ENCODE results near the gene NTRK2. TPM values are rescaled to one million over a fixed set of nuclear protein-coding genes. Genes with fewer than 3 reads are reported as not detected.
A peak's percentile ranks its signal among the peaks of the same experiment; 100 is the strongest.

The NTRK2 gene
- total and polyA plus RNA-seq, 9 donors = 8.9 to 36.8 (median 20.3) TPM

GRCh38 chr9:84852617-84853301, 183.2 kb downstream of the NTRK2 start:
- no peaks in the 10 kb centered on the region for H3K36me3 ChIP-seq (ENCODE audit: control insufficient read depth, insufficient read depth, low read length)
- no peaks in the 10 kb centered on the region for H3K27me3 ChIP-seq (ENCODE audit: control insufficient read depth, insufficient read depth, low read length)
- no peaks in the 10 kb centered on the region for H3K9me3 ChIP-seq (replicated peaks; ENCODE audit: control insufficient read depth, low read depth, low read length)
- peak overlapping the region; percentile 57 for H3K27ac ChIP-seq (ENCODE audit: low read length)
- H3K4me1 ChIP-seq (ENCODE audit: control insufficient read depth, insufficient read depth, low read length) = peaks cover 15% of the 10 kb centered on the region
- no peak overlapping the region for H3K4me3 ChIP-seq (ENCODE audit: low read length)
- DNase-seq = peak; percentile 72
- WGBS (ENCODE audit: insufficient coverage) = no CpG with 5 or more reads among the region's 1 CpG

GRCh38 chr9:84856181-84856632, 186.7 kb downstream of the NTRK2 start:
- Histone ChIP-seq H3K9me3 (replicated peaks; ENCODE audit: control insufficient read depth, low read depth, low read length) (no peaks in the 10 kb centered on the region), H3K27ac (ENCODE audit: low read length) (peak overlapping the region; percentile 92), H3K4me3 (ENCODE audit: low read length) (no peak overlapping the region), H3K4me1 (ENCODE audit: control insufficient read depth, insufficient read depth, low read length) (peaks cover 23% of the 10 kb centered on the region), H3K36me3 (ENCODE audit: control insufficient read depth, insufficient read depth, low read length) (no peaks in the 10 kb centered on the region), H3K27me3 (ENCODE audit: control insufficient read depth, insufficient read depth, low read length) (no peaks in the 10 kb centered on the region)
- no CpG with 5 or more reads among the region's 4 CpGs for WGBS (ENCODE audit: insufficient coverage)
- DNase-seq = peak; percentile 98

GRCh38 chr9:84857211-84857610, 187.7 kb downstream of the NTRK2 start:
- no peaks in the 10 kb centered on the region for H3K27me3 ChIP-seq (ENCODE audit: control insufficient read depth, insufficient read depth, low read length)

GRCh38 chr9:84858364-84858763, 188.8 kb downstream of the NTRK2 start:
- Histone ChIP-seq H3K27ac (ENCODE audit: low read length) (peak overlapping the region; percentile 60), H3K27me3 (ENCODE audit: control insufficient read depth, insufficient read depth, low read length) (no peaks in the 10 kb centered on the region), H3K9me3 (replicated peaks; ENCODE audit: control insufficient read depth, low read depth, low read length) (no peaks in the 10 kb centered on the region), H3K4me1 (ENCODE audit: control insufficient read depth, insufficient read depth, low read length) (peaks cover 24% of the 10 kb centered on the region), H3K4me3 (ENCODE audit: low read length) (no peak overlapping the region), H3K36me3 (ENCODE audit: control insufficient read depth, insufficient read depth, low read length) (no peaks in the 10 kb centered on the region)
- 20% methylated on average over 3 of the region's 6 CpGs for WGBS (ENCODE audit: insufficient coverage)
- peak; percentile 96 for DNase-seq

More at GRCh38 chr9:84857211-84857610, 187.7 kb downstream of the NTRK2 start:
- Histone ChIP-seq H3K36me3 (ENCODE audit: control insufficient read depth, insufficient read depth, low read length) (no peaks in the 10 kb centered on the region), H3K27ac (ENCODE audit: low read length) (peak overlapping the region; percentile 60), H3K9me3 (replicated peaks; ENCODE audit: control insufficient read depth, low read depth, low read length) (no peaks in the 10 kb centered on the region), H3K4me3 (ENCODE audit: low read length) (no peak overlapping the region), H3K4me1 (ENCODE audit: control insufficient read depth, insufficient read depth, low read length) (peaks cover 21% of the 10 kb centered on the region)
- peak; percentile 88 for DNase-seq
- no CpG with 5 or more reads among the region's 1 CpG for WGBS (ENCODE audit: insufficient coverage)

- Histone ChIP-seq H3K4me1 (ENCODE audit: control insufficient read depth, insufficient read depth, low read length) (peaks cover 24% of the 10 kb centered on the region), H3K27ac (ENCODE audit: low read length) (no peak overlapping the region), H3K4me3 (ENCODE audit: low read length) (no peak overlapping the region), H3K36me3 (ENCODE audit: control insufficient read depth, insufficient read depth, low read length) (no peaks in the 10 kb centered on the region), H3K27me3 (ENCODE audit: control insufficient read depth, insufficient read depth, low read length) (no peaks in the 10 kb centered on the region), H3K9me3 (replicated peaks; ENCODE audit: control insufficient read depth, low read depth, low read length) (no peaks in the 10 kb centered on the region)
- WGBS (ENCODE audit: insufficient coverage) = 32% methylated on average over 8 of the region's 12 CpGs
- peak; percentile 53 for DNase-seq
Observed at GRCh38 chr9:84860249-84861115, 191.0 kb downstream of the NTRK2 start.

- WGBS (ENCODE audit: insufficient coverage) = 49% methylated on average over 3 of the region's 4 CpGs
- Histone ChIP-seq H3K27ac (ENCODE audit: low read length) (no peak overlapping the region), H3K36me3 (ENCODE audit: control insufficient read depth, insufficient read depth, low read length) (no peaks in the 10 kb centered on the region), H3K4me3 (ENCODE audit: low read length) (no peak overlapping the region), H3K4me1 (ENCODE audit: control insufficient read depth, insufficient read depth, low read length) (peaks cover 20% of the 10 kb centered on the region), H3K9me3 (replicated peaks; ENCODE audit: control insufficient read depth, low read depth, low read length) (no peaks in the 10 kb centered on the region), H3K27me3 (ENCODE audit: control insufficient read depth, insufficient read depth, low read length) (no peaks in the 10 kb centered on the region)
- no peak for DNase-seq
Observed at GRCh38 chr9:84861455-84861854, 191.9 kb downstream of the NTRK2 start.

GRCh38 chr9:84862308-84862707, 192.8 kb downstream of the NTRK2 start:
- H3K4me1 ChIP-seq (ENCODE audit: control insufficient read depth, insufficient read depth, low read length) = peaks cover 22% of the 10 kb centered on the region
- no peaks in the 10 kb centered on the region for H3K27me3 ChIP-seq (ENCODE audit: control insufficient read depth, insufficient read depth, low read length)
- H3K9me3 ChIP-seq (replicated peaks; ENCODE audit: control insufficient read depth, low read depth, low read length) = no peaks in the 10 kb centered on the region
- H3K4me3 ChIP-seq (ENCODE audit: low read length) = no peak overlapping the region
- DNase-seq = no peak
- WGBS (ENCODE audit: insufficient coverage) = 71% methylated on average over 3 of the region's 7 CpGs
- no peak overlapping the region for H3K27ac ChIP-seq (ENCODE audit: low read length)
- no peaks in the 10 kb centered on the region for H3K36me3 ChIP-seq (ENCODE audit: control insufficient read depth, insufficient read depth, low read length)

GRCh38 chr9:84862810-84863287, 193.3 kb downstream of the NTRK2 start:
- no peaks in the 10 kb centered on the region for H3K27me3 ChIP-seq (ENCODE audit: control insufficient read depth, insufficient read depth, low read length)
- DNase-seq = peak; percentile 49
- H3K4me1 ChIP-seq (ENCODE audit: control insufficient read depth, insufficient read depth, low read length) = peaks cover 20% of the 10 kb centered on the region
- H3K36me3 ChIP-seq (ENCODE audit: control insufficient read depth, insufficient read depth, low read length) = no peaks in the 10 kb centered on the region
- no peak overlapping the region for H3K4me3 ChIP-seq (ENCODE audit: low read length)
- no peaks in the 10 kb centered on the region for H3K9me3 ChIP-seq (replicated peaks; ENCODE audit: control insufficient read depth, low read depth, low read length)
- H3K27ac ChIP-seq (ENCODE audit: low read length) = no peak overlapping the region
- WGBS (ENCODE audit: insufficient coverage) = no CpG with 5 or more reads among the region's 2 CpGs

- WGBS (ENCODE audit: insufficient coverage) = 77% methylated on average over 3 of the region's 4 CpGs
- Histone ChIP-seq H3K27me3 (ENCODE audit: control insufficient read depth, insufficient read depth, low read length) (no peaks in the 10 kb centered on the region), H3K27ac (ENCODE audit: low read length) (no peak overlapping the region), H3K4me1 (ENCODE audit: control insufficient read depth, insufficient read depth, low read length) (peaks cover 19% of the 10 kb centered on the region), H3K36me3 (ENCODE audit: control insufficient read depth, insufficient read depth, low read length) (no peaks in the 10 kb centered on the region), H3K9me3 (replicated peaks; ENCODE audit: control insufficient read depth, low read depth, low read length) (no peaks in the 10 kb centered on the region), H3K4me3 (ENCODE audit: low read length) (no peak overlapping the region)
- no peak for DNase-seq
Observed at GRCh38 chr9:84863372-84863771, 193.8 kb downstream of the NTRK2 start.
